ENCODE results near the gene GALNT5. TPM values are rescaled to one million over a fixed set of nuclear protein-coding genes. Genes with fewer than 3 reads are reported as not detected.

Gene GALNT5
- polyA plus RNA-seq, 3 donors from 2014 or later: not detected

DNA sequence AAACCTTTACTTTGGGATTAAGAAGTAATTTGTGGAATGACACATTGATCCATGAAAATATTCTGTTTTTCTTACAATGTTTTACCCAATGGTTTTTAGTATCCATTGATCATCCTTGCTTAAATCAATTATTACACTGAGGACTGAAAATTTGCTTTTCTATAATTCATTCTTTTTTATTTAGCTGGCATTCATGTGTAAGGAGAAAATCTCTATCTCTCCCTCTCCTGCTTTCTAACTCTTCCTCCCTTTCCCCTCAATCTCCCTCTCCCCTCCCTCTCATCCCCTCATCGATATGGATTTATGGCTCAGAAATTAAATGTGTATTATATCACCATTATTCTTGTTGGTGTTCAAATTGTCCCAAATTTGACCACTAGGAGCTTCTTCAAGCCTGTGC, 29.7 kb downstream of the GALNT5 start:
- no peaks in the 10 kb centered on the region for H3K9me3 Mint-ChIP-seq
- DNase-seq: no peak
- H3K27ac Mint-ChIP-seq: no peak overlapping the region
- H3K36me3 Mint-ChIP-seq: no peaks in the 10 kb centered on the region
- no peaks in the 10 kb centered on the region for H3K4me1 Mint-ChIP-seq
- peaks cover 1 to 4% (median 2%) of the 10 kb centered on the region in 3 donors for H3K27me3 Mint-ChIP-seq (ENCODE audit: low read depth in 3 of 3)
- no peak overlapping the region for H3K4me3 Mint-ChIP-seq

DNA sequence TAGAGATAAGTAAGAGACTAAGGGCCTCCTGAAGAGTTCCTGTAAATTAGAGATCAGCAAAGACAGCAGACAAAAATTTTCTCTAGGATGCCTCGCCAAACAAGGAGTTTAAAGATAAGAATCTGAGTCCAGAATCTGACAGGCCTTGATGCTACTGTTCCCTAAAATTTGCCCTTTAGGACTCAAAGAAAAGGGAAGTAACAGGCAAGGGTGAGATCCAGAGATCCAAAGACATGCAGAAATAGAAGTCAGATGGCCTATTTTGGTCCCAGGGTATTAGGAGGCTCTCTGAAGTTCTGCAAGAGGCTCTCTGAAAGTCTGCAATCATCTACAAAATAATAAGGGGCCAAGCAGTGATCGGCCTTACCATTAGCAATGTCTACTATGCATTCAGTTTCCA, 33.0 kb downstream of the GALNT5 start:
- no peak overlapping the region for H3K27ac Mint-ChIP-seq
- no peaks in the 10 kb centered on the region for H3K9me3 Mint-ChIP-seq
- no peaks in the 10 kb centered on the region for H3K4me1 Mint-ChIP-seq
- peaks cover 1 to 6% (median 2%) of the 10 kb centered on the region in 3 donors for H3K27me3 Mint-ChIP-seq (ENCODE audit: low read depth in 3 of 3)
- H3K36me3 Mint-ChIP-seq: no peaks in the 10 kb centered on the region
- no peak overlapping the region for H3K4me3 Mint-ChIP-seq
- DNase-seq: no peak

DNA sequence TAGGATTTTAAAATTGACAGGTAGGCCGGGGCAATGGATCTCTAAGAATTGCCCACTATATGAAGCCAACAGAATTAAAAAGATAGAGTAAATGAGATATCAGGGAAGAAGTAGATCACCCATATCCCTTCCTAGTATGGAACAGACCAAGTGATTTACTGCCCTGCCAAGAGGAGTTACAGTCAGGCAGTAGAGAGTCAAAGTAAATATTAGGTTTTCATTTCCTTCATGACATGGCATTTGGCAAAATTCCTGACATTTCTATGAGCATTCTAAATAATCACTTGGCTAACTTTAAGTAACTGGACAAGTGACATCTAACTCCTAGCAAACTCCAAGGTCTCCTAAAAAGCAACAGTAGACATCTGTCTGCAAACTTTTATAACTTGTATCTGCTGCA, 33.5 kb downstream of the GALNT5 start:
- peaks cover 1 to 6% (median 2%) of the 10 kb centered on the region in 3 donors for H3K27me3 Mint-ChIP-seq (ENCODE audit: low read depth in 3 of 3)
- no peak for DNase-seq
- H3K4me3 Mint-ChIP-seq: no peak overlapping the region
- H3K36me3 Mint-ChIP-seq: no peaks in the 10 kb centered on the region
- no peak overlapping the region for H3K27ac Mint-ChIP-seq
- no peaks in the 10 kb centered on the region for H3K4me1 Mint-ChIP-seq
- no peaks in the 10 kb centered on the region for H3K9me3 Mint-ChIP-seq

DNA sequence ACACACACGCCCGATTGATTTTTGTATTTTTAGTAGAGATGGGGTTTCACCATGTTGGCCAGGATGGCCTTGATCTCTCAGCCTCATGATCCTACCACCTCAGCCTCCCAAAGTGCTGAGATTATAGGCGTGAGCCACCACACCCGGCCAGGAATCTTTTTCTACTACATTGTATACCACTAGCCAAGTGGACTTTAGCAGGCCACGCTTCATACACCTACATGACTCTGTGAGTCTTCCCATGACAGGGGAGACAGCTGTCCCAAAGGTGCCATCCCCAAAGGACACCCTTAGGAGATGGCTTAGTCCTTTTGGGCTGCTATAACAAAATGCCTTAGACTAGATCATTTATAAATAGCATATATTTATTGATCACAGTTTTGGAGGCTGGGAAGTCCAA, 35.3 kb downstream of the GALNT5 start:
- H3K9me3 Mint-ChIP-seq: no peaks in the 10 kb centered on the region
- no peaks in the 10 kb centered on the region for H3K36me3 Mint-ChIP-seq
- H3K4me3 Mint-ChIP-seq: no peak overlapping the region
- DNase-seq: no peak
- H3K27me3 Mint-ChIP-seq (ENCODE audit: low read depth in 3 of 3): peaks cover 2 to 9% (median 3%) of the 10 kb centered on the region in 3 donors
- H3K4me1 Mint-ChIP-seq: no peaks in the 10 kb centered on the region
- no peak overlapping the region for H3K27ac Mint-ChIP-seq

DNA sequence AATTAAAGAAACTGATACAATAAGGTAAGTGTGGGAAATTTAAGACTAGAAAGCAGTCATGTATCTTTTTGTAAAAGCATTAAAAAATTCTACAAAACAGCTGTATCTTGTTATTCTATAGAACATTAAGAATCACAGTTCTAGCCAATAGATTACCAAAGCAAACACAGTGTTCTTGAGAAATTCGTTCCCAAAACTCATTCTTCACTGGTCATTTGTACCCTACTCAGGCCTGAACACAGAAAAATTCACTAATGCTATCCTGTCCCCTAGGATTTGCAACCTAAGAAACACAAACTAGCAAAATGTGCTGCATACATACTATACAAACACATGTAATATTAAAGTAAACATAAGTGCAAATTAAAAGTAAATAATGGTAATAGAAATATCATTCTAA, 39.0 kb downstream of the GALNT5 start:
- Mint-ChIP-seq H3K4me3 (no peak overlapping the region), H3K27me3 (ENCODE audit: low read depth in 3 of 3) (peaks cover 1 to 11% (median 3%) of the 10 kb centered on the region in 3 donors), H3K4me1 (no peaks in the 10 kb centered on the region), H3K9me3 (no peaks in the 10 kb centered on the region), H3K36me3 (no peaks in the 10 kb centered on the region), H3K27ac (no peak overlapping the region)
- no peak for DNase-seq

DNA sequence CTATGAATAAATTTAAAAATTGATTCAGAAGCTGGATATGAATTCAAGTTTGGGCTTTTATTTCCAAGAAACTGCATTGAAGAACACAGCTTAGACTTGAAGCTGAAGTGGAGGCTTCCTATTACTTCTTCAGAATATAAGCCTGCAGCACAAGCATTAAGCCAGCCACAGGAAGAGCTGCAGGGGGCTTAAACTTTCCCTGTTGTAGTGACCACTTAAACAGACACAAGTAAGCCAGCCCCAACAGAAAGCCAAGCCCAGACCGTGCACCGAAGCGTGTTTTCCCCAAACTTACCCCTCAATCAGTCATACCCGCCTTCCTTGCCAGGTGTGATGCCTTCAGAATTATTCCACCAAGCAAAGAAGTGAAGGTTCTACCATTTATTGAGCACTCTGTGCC, 39.5 kb downstream of the GALNT5 start:
- H3K36me3 Mint-ChIP-seq: no peaks in the 10 kb centered on the region
- H3K4me1 Mint-ChIP-seq: no peaks in the 10 kb centered on the region
- H3K27me3 Mint-ChIP-seq (ENCODE audit: low read depth in 3 of 3): peaks cover 1 to 11% (median 5%) of the 10 kb centered on the region in 3 donors
- no peaks in the 10 kb centered on the region for H3K9me3 Mint-ChIP-seq
- no peak overlapping the region for H3K4me3 Mint-ChIP-seq
- DNase-seq: no peak
- H3K27ac Mint-ChIP-seq: no peak overlapping the region

DNA sequence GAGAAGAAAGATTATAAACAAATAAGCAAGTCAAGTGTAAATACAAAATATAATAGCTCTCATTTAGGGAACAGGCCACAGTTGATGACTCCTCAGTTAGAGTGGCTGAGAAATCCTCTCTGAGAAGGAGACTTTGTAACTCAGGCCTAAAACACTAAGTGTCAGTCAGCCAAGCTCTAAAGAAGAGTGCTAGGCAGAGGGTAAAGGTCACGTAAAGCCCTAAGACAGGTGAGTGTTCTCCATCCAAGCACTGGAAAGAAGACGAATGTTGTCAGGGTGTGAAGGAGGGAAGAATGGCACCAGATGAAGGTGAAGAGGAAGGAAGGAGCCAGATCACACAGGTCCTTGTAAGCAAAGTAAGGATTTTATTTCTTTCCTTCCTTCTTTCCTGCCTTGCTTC, 43.8 kb downstream of the GALNT5 start:
- H3K27me3 Mint-ChIP-seq (ENCODE audit: low read depth in 3 of 3): peaks cover 4 to 11% (median 6%) of the 10 kb centered on the region in 3 donors
- no peak for DNase-seq
- no peaks in the 10 kb centered on the region for H3K9me3 Mint-ChIP-seq
- no peaks in the 10 kb centered on the region for H3K36me3 Mint-ChIP-seq
- H3K4me1 Mint-ChIP-seq: no peaks in the 10 kb centered on the region
- H3K27ac Mint-ChIP-seq: no peak overlapping the region
- no peak overlapping the region for H3K4me3 Mint-ChIP-seq

DNA sequence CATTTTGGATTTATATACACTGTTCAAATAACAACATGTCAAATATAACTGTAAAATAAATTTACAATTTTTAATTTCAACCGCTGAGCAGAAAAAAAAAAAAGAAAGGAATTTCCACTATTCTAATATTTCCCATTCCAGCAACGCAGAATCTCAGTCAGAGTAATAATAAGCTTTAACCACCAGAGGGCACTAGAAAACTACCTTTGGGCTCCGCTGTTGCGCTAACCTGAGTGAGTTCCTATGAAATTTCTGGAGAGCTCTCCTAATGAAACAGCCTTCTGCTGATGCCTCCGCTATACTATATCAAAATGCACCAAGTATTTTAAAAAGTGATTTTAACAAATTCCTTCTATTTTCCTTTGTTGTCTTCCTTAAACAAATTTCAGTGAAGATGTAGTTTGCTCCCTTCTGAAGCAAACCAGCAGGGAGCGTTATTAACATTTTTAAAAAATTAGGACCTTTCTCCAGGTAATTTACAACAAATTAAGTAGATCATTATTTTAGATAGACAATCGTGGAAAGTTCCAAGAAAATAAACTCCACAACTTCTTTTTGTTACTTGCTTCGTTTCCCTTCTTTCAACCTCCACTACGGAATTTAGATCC, 45.1 kb downstream of the GALNT5 start:
- Mint-ChIP-seq H3K27me3 (ENCODE audit: low read depth in 3 of 3) (peaks cover 4 to 13% (median 6%) of the 10 kb centered on the region in 3 donors), H3K36me3 (no peaks in the 10 kb centered on the region), H3K4me1 (no peaks in the 10 kb centered on the region), H3K4me3 (no peak overlapping the region), H3K9me3 (no peaks in the 10 kb centered on the region), H3K27ac (no peak overlapping the region)
- peak; percentile 46 to 63 (median 55) for DNase-seq

DNA sequence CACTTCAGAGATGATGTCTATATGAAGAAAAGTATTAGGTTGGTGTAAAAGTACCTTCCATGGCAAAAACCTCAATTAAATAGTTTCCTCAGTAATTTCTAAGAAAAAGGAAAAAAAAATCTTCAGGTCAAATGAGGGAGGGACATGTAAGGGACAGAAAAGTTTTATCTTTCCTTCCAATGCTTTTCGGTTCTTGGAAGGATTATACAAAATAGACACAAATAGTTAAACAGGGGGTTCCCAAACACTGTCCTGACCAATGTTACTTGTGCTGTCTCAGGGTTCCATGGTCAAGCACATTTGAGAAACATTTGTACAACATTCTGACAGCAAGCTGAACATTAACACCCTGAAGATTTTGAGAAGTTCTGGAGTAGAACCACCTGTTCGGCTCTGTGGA, 46.1 kb downstream of the GALNT5 start:
- H3K4me1 Mint-ChIP-seq: no peaks in the 10 kb centered on the region
- H3K4me3 Mint-ChIP-seq: no peak overlapping the region
- no peak overlapping the region for H3K27ac Mint-ChIP-seq
- H3K9me3 Mint-ChIP-seq: no peaks in the 10 kb centered on the region
- no peaks in the 10 kb centered on the region for H3K36me3 Mint-ChIP-seq
- peaks cover 2 to 12% (median 4%) of the 10 kb centered on the region in 3 donors for H3K27me3 Mint-ChIP-seq (ENCODE audit: low read depth in 3 of 3)
- DNase-seq: no peak

DNA sequence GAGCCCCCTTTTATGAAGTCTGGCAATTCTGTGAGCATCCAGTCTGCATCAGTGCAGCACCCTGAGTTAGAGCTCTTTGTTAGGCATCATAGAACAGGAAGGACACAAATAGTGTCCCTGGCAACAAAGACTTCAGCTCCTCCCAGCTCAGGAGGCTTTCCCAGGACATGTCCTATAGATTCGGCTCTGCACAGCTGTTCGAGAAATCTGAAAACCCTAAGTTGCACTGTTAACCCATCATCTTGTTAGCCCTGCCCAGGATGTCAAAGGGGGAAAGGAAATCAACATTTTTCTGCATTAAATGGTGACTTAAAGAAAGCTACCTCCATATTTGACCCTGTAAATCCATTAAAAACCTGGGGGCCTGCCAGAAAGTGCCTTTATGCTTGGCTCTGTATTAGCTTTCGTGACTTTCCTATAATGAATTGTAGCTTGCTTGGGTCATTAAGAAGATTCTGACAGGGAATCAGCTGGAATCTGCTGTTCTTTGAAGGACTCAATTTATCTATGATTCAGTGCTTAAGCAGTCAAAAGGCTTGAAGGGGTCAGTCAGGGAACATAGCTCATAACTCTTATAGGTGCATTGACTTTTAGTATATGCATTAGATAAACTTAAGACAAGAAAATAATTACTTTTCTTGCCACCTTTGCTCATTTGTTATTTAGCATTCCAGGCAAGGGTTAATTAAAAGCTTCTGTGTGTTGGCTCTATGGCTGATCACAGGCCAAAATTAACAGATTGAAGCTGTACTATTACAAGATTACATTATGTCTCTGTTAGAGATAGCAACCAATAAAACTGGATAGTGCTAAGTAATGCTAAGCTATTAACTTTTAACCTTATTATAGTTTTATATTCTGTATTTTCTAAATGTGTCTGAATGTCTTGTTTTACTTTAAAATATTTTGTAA, 47.6 kb downstream of the GALNT5 start:
- peaks cover 4 to 10% (median 7%) of the 10 kb centered on the region in 3 donors for H3K27me3 Mint-ChIP-seq (ENCODE audit: low read depth in 3 of 3)
- no peaks in the 10 kb centered on the region for H3K36me3 Mint-ChIP-seq
- no peak overlapping the region for H3K27ac Mint-ChIP-seq
- DNase-seq: no peak
- H3K4me1 Mint-ChIP-seq: no peaks in the 10 kb centered on the region
- H3K4me3 Mint-ChIP-seq: no peak overlapping the region
- no peaks in the 10 kb centered on the region for H3K9me3 Mint-ChIP-seq

DNA sequence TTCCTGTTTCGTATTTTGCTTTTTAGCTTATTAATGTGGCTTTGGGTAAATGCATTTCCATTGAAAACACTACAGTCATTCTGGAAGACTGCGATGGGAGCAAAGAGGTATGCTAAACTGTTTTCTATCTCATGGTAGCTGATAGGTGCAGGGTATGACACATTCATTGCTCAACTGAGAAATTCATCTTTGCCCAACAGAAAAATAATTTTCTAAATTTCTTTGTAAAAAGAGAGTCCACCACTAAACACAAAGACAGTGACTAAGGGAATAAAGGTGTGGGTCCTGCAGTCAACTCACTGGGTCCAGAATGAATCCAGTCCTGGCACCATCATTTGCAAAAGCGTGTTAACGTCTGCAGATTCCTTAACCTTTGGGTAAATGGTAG, 48.2 kb downstream of the GALNT5 start:
- Mint-ChIP-seq H3K4me1 (no peaks in the 10 kb centered on the region), H3K27me3 (ENCODE audit: low read depth in 3 of 3) (peaks cover 5 to 10% (median 7%) of the 10 kb centered on the region in 3 donors), H3K9me3 (no peaks in the 10 kb centered on the region), H3K27ac (no peak overlapping the region), H3K4me3 (no peak overlapping the region), H3K36me3 (no peaks in the 10 kb centered on the region)
- DNase-seq: no peak

DNA sequence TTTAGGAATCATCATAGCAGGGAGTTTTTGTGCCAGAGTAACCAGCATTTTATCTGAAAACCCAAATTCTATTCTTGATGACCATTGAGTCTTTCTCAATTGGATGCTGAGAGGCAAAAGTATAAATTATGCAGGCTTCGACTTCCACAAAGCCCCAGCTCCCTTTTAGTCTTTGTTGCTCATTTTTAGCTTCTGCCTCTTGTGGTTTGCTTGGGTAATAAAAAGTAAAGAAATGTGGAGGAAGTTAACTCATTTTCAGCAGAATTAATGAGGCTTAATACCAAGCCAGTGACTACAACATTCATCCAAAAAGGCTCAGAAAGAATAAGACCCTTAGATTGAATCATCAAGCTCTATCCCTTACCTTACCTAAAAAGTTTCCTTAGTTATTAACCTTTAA, 49.5 kb downstream of the GALNT5 start:
- Mint-ChIP-seq H3K27ac (no peak overlapping the region), H3K9me3 (no peaks in the 10 kb centered on the region), H3K4me3 (no peak overlapping the region), H3K4me1 (no peaks in the 10 kb centered on the region), H3K36me3 (no peaks in the 10 kb centered on the region), H3K27me3 (ENCODE audit: low read depth in 3 of 3) (peaks cover 5 to 8% (median 7%) of the 10 kb centered on the region in 3 donors)
- DNase-seq: no peak

DNA sequence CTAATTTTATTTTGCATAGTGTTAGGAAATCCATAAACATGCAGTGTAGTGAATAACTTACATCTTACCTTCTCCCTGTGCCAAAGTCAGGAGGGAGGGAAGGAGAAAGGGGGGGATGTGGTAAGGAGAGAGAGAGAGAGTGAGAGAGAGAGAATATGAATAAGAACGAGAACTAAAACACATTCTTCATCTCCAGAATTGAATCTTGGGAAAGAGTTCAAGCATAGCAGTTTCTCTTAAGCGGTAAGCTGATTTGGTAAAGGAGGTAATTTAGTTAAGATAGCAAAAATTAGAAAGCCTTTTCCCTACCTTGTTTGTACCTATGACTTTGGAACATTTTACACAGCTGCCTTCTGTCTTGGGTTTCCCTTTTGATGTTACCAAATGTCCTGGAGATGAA, 52.4 kb downstream of the GALNT5 start:
- Mint-ChIP-seq H3K4me1 (no peaks in the 10 kb centered on the region), H3K4me3 (no peak overlapping the region), H3K27me3 (ENCODE audit: low read depth in 3 of 3) (peaks cover 2 to 9% (median 5%) of the 10 kb centered on the region in 3 donors), H3K27ac (no peak overlapping the region), H3K36me3 (no peaks in the 10 kb centered on the region), H3K9me3 (no peaks in the 10 kb centered on the region)
- no peak for DNase-seq

DNA sequence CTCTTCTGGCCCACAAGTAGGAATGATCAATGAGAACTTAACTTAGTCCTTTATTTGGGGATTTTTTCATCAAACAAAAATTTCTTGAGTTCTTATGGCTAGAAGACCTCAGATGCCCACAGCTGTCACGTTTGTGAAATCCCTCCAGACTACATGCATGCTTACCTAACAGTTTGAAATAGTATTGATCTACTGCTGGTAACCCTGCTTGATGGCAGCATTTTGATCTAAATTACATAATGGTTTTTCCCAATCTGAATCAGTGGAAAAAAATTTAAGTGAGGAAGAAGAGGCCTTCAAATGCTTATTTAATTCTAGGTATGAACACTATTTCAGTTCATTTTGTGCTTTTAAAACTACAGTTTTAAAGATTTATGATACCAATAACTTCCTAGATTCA, 54.2 kb downstream of the GALNT5 start:
- Mint-ChIP-seq H3K36me3 (no peaks in the 10 kb centered on the region), H3K9me3 (no peaks in the 10 kb centered on the region), H3K4me1 (no peaks in the 10 kb centered on the region), H3K4me3 (no peak overlapping the region), H3K27ac (no peak overlapping the region), H3K27me3 (ENCODE audit: low read depth in 3 of 3) (peaks cover 2 to 9% (median 5%) of the 10 kb centered on the region in 3 donors)
- DNase-seq: no peak
